ENCODE measurements around the gene CEP250.
A peak's percentile ranks its signal among the peaks of the same experiment; 100 is the strongest.
"Not testable (repeated sequence)": the region's sequence is repeated elsewhere in the genome, so short reads cannot be mapped to it uniquely, and the experiment has no call there.

CEP250 gene

DNA sequence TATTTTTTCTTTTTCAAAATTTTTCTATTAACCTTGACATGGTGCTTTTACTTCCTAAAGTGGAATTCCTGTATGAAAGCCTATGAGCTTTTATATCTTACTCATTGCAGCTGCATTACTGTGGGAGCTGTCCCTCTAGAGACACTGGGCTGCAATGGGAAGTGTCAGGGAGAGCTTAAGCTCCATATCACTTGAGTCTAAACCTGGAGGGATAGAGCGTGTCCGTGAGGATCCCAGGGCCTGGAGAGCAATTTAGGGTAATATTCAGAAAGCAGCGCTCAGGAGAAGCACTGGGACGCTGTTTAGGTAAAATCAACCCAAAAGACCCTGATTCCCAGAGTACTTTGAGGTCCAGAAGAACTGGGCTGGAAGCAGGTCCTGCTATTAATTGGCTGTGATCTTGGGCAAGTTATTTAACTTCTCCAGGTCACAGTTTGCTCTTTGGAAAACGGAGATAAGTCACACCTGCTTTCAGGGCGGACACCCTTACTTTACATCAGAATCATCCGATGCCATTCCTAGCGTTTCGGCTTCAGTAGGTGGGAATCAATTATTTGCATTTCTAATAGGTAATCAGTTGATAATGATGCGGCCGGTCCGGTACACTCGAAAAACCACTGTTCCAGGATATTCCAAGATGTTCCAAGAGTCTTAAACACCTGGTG is 85.9 kb downstream of the CEP250 start:
- H3K27ac ChIP-seq (ENCODE audit: low read depth, low read length) = no peak overlapping the region

DNA sequence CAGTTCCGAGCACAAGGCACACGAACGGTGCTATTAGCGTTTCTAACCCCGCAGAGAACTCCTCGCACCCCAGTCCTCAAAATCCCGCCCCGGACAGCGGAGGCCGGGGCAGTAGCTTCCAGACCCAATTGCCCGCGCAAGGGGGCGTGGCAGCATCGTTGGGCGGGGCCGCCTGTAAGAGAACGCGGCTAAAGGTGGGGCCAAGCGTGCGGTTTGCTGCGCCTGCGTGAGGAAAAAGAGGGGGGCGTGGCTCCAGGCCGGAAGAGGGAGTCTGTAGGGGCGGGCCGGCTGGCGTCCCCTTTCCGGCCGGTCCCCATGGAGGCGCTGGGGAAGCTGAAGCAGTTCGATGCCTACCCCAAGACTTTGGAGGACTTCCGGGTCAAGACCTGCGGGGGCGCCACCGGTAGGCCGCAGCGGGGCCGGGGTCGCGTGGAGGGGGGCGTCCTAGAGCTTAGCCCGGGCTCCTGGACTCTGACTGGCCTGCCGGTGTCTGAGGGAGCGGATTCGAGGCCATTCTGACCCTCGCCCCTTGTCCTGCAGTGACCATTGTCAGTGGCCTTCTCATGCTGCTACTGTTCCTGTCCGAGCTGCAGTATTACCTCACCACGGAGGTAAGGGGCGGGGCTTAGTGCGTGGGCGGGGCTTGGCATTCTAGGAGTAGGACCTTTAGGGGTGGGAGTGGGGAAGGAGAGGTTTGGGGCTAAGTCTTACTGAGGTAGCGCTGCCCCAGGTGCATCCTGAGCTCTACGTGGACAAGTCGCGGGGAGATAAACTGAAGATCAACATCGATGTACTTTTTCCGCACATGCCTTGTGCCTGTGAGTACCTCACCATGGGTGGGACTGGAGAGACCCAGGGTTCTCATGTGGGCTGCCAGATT is 86.6 kb downstream of the CEP250 start, which contains the start of gene ERGIC3:
ERGIC3 (plus strand) TSS at position 296 of the 880 bp plus-strand sequence; CDS start at position 316, 20 bp downstream.
- Histone ChIP-seq H3K27ac (ENCODE audit: low read depth, low read length) (peak within 1 kb of the TSS; percentile 58), H3K9ac (ENCODE audit: low read length in 5 of 5) (peak within 1 kb of the TSS in 4 of 5 donors; percentile 69 to 88 (median 74)), H3K27me3 (ENCODE audit: control insufficient read depth in 5 of 5, insufficient read depth in 4 of 5, low read length in 5 of 5) (no peaks in the 10 kb centered on the region)

More for the DNA sequence above, 85.9 kb downstream of the CEP250 start:
- H3K9ac ChIP-seq (ENCODE audit: low read length in 5 of 5) = peak overlapping the region in 4 of 5 donors; percentile 6 to 74 (median 41)
- peaks cover 0 to 17% (median 15%) of the 10 kb centered on the region in 5 donors for H3K4me1 ChIP-seq (ENCODE audit: control insufficient read depth in 5 of 5, insufficient read depth in 5 of 5, low read length in 5 of 5)
- peak overlapping the region; percentile 72 to 95 (median 92) for H3K4me3 ChIP-seq (ENCODE audit: low read depth in 1 of 5, low read length in 5 of 5)
- H3K27me3 ChIP-seq (ENCODE audit: control insufficient read depth in 5 of 5, insufficient read depth in 4 of 5, low read length in 5 of 5) = no peaks in the 10 kb centered on the region
- no peaks in the 10 kb centered on the region for H3K9me3 ChIP-seq (ENCODE audit: control insufficient read depth in 5 of 5, low read length in 5 of 5)
- H3K36me3 ChIP-seq (ENCODE audit: control insufficient read depth in 5 of 5, insufficient read depth in 5 of 5, low read length in 5 of 5) = peaks cover 2 to 18% (median 3%) of the 10 kb centered on the region in 5 donors

DNA sequence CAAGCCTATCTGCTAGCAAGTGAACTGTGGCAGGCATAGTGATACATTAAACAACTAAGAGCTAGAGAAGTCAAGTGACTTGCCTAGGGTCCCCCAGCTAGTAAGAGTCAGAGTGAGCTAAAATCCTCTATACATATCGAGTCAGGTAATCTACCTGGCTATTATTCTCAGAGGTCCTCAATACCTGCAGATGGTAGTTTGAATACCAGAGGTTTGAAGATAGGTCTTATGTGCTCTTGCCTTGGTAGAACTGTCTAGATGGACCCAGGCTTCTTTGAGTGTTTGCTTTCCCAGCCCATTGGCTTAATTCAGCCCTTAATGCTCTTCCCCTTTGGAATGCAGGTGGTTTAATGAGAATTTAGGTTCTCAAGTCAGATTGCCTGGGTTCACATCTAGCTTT is 87.6 kb downstream of the CEP250 start:
- H3K9ac ChIP-seq (ENCODE audit: low read length in 5 of 5) = no peak overlapping the region
- no peak overlapping the region for H3K27ac ChIP-seq (ENCODE audit: low read depth, low read length)
- H3K9me3 ChIP-seq (ENCODE audit: control insufficient read depth in 5 of 5, low read length in 5 of 5) = no peaks in the 10 kb centered on the region
- H3K4me1 ChIP-seq (ENCODE audit: control insufficient read depth in 5 of 5, insufficient read depth in 5 of 5, low read length in 5 of 5) = peaks cover 0 to 17% (median 15%) of the 10 kb centered on the region in 5 donors
- H3K4me3 ChIP-seq (ENCODE audit: low read depth in 1 of 5, low read length in 5 of 5) = peak overlapping the region in 1 of 5 donors; percentile 95
- H3K36me3 ChIP-seq (ENCODE audit: control insufficient read depth in 5 of 5, insufficient read depth in 5 of 5, low read length in 5 of 5) = peaks cover 13 to 35% (median 14%) of the 10 kb centered on the region in 5 donors
- H3K27me3 ChIP-seq (ENCODE audit: control insufficient read depth in 5 of 5, insufficient read depth in 4 of 5, low read length in 5 of 5) = no peaks in the 10 kb centered on the region

More for the DNA sequence above, 86.6 kb downstream of the CEP250 start, which contains the start of gene ERGIC3:
- Histone ChIP-seq H3K4me1 (ENCODE audit: control insufficient read depth in 5 of 5, insufficient read depth in 5 of 5, low read length in 5 of 5) (peaks cover 0 to 17% (median 15%) of the 10 kb centered on the region in 5 donors), H3K4me3 (ENCODE audit: low read depth in 1 of 5, low read length in 5 of 5) (peak within 1 kb of the TSS; percentile 86 to 95 (median 92)), H3K9me3 (ENCODE audit: control insufficient read depth in 5 of 5, low read length in 5 of 5) (no peaks in the 10 kb centered on the region), H3K36me3 (ENCODE audit: control insufficient read depth in 5 of 5, insufficient read depth in 5 of 5, low read length in 5 of 5) (peaks cover 5 to 26% (median 10%) of the 10 kb centered on the region in 5 donors)

DNA sequence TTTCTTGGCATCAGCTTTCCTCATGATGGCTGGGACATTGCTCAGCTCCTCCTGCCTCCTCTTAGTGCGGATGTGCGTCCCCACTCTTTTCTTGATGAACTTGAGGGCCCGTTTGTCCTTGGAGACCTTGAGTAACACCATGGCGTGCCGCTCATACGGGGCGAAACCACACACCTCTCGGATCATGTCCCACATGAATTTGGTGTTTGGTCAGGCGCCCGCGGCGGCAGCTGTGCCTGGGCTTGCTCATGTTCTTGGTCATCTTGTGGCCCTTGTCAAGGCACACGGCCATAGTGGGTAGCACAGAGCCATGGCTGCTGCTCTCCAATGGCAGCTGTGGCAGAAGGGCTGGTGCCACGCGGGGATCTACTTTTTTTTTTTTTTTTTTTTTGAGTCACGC is 89.0 kb downstream of the CEP250 start:
- no peak overlapping the region for H3K9ac ChIP-seq (ENCODE audit: low read length in 5 of 5)
- H3K27ac ChIP-seq (ENCODE audit: low read depth, low read length) = no peak overlapping the region
- H3K36me3 ChIP-seq (ENCODE audit: control insufficient read depth in 5 of 5, insufficient read depth in 5 of 5, low read length in 5 of 5) = peaks cover 17 to 49% (median 28%) of the 10 kb centered on the region in 5 donors
- no peaks in the 10 kb centered on the region for H3K27me3 ChIP-seq (ENCODE audit: control insufficient read depth in 5 of 5, insufficient read depth in 4 of 5, low read length in 5 of 5)
- H3K9me3 ChIP-seq (ENCODE audit: control insufficient read depth in 5 of 5, low read length in 5 of 5) = no peaks in the 10 kb centered on the region
- no peak overlapping the region for H3K4me3 ChIP-seq (ENCODE audit: low read depth in 1 of 5, low read length in 5 of 5)
- H3K4me1 ChIP-seq (ENCODE audit: control insufficient read depth in 5 of 5, insufficient read depth in 5 of 5, low read length in 5 of 5) = peaks cover 0 to 17% (median 15%) of the 10 kb centered on the region in 5 donors

DNA sequence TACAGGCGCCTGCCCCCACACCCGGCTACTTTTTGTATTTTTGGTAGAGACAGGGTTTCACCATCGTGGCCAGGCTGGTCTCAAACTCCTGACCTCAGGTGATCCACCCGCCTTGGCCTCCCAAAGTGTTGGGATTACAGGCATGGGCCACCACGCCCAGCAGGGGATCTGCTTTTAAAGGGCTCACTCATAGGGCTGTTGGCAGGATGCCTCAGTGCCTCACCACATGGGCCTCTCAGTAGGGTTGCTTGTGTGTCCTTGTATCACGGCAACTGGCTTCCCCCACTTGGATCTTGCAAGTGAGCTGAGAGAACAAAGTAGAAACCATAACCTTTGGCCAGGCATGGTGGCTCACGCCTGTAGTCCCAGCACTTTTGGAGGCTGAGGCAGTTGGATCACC is 89.5 kb downstream of the CEP250 start:
- not testable (repeated sequence) for H3K9ac ChIP-seq (ENCODE audit: low read length in 5 of 5); H3K27ac ChIP-seq (ENCODE audit: low read depth, low read length); H3K9me3 ChIP-seq (ENCODE audit: control insufficient read depth in 5 of 5, low read length in 5 of 5); H3K4me3 ChIP-seq (ENCODE audit: low read depth in 1 of 5, low read length in 5 of 5); H3K27me3 ChIP-seq (ENCODE audit: control insufficient read depth in 5 of 5, insufficient read depth in 4 of 5, low read length in 5 of 5)
- H3K4me1 ChIP-seq (ENCODE audit: control insufficient read depth in 5 of 5, insufficient read depth in 5 of 5, low read length in 5 of 5) = peaks cover 0 to 17% (median 15%) of the 10 kb centered on the region in 5 donors
- peaks cover 17 to 54% (median 29%) of the 10 kb centered on the region in 5 donors for H3K36me3 ChIP-seq (ENCODE audit: control insufficient read depth in 5 of 5, insufficient read depth in 5 of 5, low read length in 5 of 5)

DNA sequence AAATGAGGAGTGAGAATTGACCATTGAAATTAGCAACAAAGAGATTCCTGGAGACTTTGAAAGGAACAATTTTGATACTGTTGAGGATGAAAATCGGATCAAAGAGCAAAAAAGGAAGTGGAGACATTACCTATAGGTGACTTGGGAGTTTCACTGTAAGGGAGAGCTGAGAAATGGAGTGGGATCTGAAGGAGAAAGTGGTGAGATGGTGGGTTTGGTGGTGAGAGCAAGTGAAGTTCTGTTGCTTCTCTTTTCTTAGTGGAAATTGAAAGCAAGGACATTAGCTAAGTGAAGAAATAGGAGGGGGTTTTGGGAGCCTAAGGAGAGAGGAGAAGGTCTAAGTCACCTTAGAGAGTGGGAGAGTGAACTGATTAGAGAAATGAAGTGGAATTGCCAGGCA is 90.7 kb downstream of the CEP250 start:
- Histone ChIP-seq H3K9me3 (ENCODE audit: control insufficient read depth in 5 of 5, low read length in 5 of 5) (no peaks in the 10 kb centered on the region), H3K27ac (ENCODE audit: low read depth, low read length) (no peak overlapping the region), H3K9ac (ENCODE audit: low read length in 5 of 5) (no peak overlapping the region), H3K4me1 (ENCODE audit: control insufficient read depth in 5 of 5, insufficient read depth in 5 of 5, low read length in 5 of 5) (peaks cover 0 to 16% (median 14%) of the 10 kb centered on the region in 5 donors), H3K27me3 (ENCODE audit: control insufficient read depth in 5 of 5, insufficient read depth in 4 of 5, low read length in 5 of 5) (no peaks in the 10 kb centered on the region), H3K4me3 (ENCODE audit: low read depth in 1 of 5, low read length in 5 of 5) (no peak overlapping the region), H3K36me3 (ENCODE audit: control insufficient read depth in 5 of 5, insufficient read depth in 5 of 5, low read length in 5 of 5) (peaks cover 17 to 63% (median 37%) of the 10 kb centered on the region in 5 donors)

DNA sequence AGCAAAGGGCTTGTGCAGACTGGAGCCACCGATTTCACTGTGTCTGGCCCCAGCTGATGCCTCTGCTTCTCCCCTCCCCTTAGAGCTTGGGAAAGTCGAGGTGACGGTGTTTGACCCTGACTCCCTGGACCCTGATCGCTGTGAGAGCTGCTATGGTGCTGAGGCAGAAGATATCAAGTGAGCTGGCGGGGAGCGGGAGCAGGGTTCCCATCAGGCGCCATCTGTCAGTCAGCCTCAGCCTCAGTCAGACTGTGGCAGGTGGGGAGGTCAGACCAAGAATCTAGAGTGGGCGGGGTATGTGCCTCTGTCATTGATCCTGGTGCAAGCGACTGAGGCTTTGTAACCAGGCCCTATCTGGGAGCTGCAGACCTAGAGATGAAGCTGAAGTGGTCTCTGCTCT is 91.9 kb downstream of the CEP250 start:
- peaks cover 17 to 75% (median 49%) of the 10 kb centered on the region in 5 donors for H3K36me3 ChIP-seq (ENCODE audit: control insufficient read depth in 5 of 5, insufficient read depth in 5 of 5, low read length in 5 of 5)
- no peak overlapping the region for H3K4me3 ChIP-seq (ENCODE audit: low read depth in 1 of 5, low read length in 5 of 5)
- H3K27me3 ChIP-seq (ENCODE audit: control insufficient read depth in 5 of 5, insufficient read depth in 4 of 5, low read length in 5 of 5) = no peaks in the 10 kb centered on the region
- no peaks in the 10 kb centered on the region for H3K9me3 ChIP-seq (ENCODE audit: control insufficient read depth in 5 of 5, low read length in 5 of 5)
- peaks cover 0 to 6% (median 6%) of the 10 kb centered on the region in 5 donors for H3K4me1 ChIP-seq (ENCODE audit: control insufficient read depth in 5 of 5, insufficient read depth in 5 of 5, low read length in 5 of 5)
- H3K27ac ChIP-seq (ENCODE audit: low read depth, low read length) = no peak overlapping the region
- H3K9ac ChIP-seq (ENCODE audit: low read length in 5 of 5) = no peak overlapping the region

DNA sequence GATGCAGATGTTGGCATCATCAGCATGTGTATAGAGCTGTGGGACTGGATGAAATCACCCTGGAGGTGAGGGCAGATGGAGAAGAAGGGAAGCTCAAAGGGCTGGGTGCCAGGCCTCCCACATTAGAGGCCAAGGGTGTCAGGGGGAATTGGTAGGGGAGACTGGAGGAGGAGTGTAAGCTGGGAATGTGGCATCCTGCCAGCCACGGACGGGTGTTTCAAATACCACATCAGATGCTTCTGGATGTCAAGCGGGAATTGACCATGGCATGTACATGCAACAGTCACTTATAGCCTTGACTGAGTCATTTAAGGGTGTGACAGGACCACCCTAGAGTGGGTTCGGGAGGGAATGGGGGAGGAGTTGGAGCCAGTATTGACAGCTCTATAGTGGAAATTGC is 96.1 kb downstream of the CEP250 start:
- no peak overlapping the region for H3K4me3 ChIP-seq (ENCODE audit: low read depth in 1 of 5, low read length in 5 of 5)
- H3K27ac ChIP-seq (ENCODE audit: low read depth, low read length) = no peak overlapping the region
- peaks cover 3 to 88% (median 83%) of the 10 kb centered on the region in 5 donors for H3K36me3 ChIP-seq (ENCODE audit: control insufficient read depth in 5 of 5, insufficient read depth in 5 of 5, low read length in 5 of 5)
- H3K27me3 ChIP-seq (ENCODE audit: control insufficient read depth in 5 of 5, insufficient read depth in 4 of 5, low read length in 5 of 5) = no peaks in the 10 kb centered on the region
- H3K4me1 ChIP-seq (ENCODE audit: control insufficient read depth in 5 of 5, insufficient read depth in 5 of 5, low read length in 5 of 5) = no peaks in the 10 kb centered on the region
- no peaks in the 10 kb centered on the region for H3K9me3 ChIP-seq (ENCODE audit: control insufficient read depth in 5 of 5, low read length in 5 of 5)
- no peak overlapping the region for H3K9ac ChIP-seq (ENCODE audit: low read length in 5 of 5)

DNA sequence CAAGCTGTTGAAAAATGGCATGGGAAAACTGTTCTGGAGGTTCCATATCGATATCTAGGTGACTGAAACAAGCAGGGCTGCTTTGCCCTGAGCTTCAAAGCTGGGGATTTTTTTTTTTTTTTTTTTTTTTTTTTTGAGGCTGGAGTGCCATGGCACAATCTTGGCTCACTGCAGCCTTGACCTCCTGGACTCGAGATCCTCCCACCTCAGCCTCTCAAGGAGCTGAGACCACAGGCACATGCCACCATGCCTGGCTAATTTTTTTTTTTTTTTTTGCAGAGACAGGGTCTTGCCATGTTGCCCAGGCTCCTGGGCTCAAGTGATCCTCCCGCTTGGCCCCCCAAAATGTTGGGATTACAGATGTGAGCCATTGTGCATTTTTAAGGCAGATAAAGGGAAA is 97.5 kb downstream of the CEP250 start:
- no peaks in the 10 kb centered on the region for H3K27me3 ChIP-seq (ENCODE audit: control insufficient read depth in 5 of 5, insufficient read depth in 4 of 5, low read length in 5 of 5)
- no peak overlapping the region for H3K27ac ChIP-seq (ENCODE audit: low read depth, low read length)
- no peaks in the 10 kb centered on the region for H3K9me3 ChIP-seq (ENCODE audit: control insufficient read depth in 5 of 5, low read length in 5 of 5)
- H3K4me1 ChIP-seq (ENCODE audit: control insufficient read depth in 5 of 5, insufficient read depth in 5 of 5, low read length in 5 of 5) = no peaks in the 10 kb centered on the region
- H3K9ac ChIP-seq (ENCODE audit: low read length in 5 of 5) = no peak overlapping the region
- H3K36me3 ChIP-seq (ENCODE audit: control insufficient read depth in 5 of 5, insufficient read depth in 5 of 5, low read length in 5 of 5) = peaks cover 3 to 89% (median 87%) of the 10 kb centered on the region in 5 donors
- H3K4me3 ChIP-seq (ENCODE audit: low read depth in 1 of 5, low read length in 5 of 5) = no peak overlapping the region

DNA sequence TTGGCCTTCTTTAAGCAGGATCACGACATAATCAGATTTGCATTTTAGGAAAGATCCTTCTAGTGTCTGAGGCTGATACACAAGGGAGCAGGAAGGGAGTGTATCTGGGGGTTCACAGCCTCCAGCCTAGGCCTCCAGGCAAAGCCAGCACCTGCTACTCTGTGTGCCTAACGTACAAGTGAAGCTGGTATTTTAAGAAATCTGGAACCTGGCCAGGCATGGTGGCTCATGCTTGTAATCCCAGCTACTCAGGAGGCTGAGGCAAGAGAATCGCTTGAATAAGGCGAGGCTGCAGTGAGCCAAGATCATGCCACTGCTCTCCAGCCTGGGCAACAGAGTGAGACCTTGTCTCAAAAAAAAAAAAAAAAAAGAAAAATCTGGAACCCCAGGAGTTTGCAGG is 100.1 kb downstream of the CEP250 start:
- H3K27ac ChIP-seq (ENCODE audit: low read depth, low read length); H3K9ac ChIP-seq (ENCODE audit: low read length in 5 of 5); H3K9me3 ChIP-seq (ENCODE audit: control insufficient read depth in 5 of 5, low read length in 5 of 5); H3K27me3 ChIP-seq (ENCODE audit: control insufficient read depth in 5 of 5, insufficient read depth in 4 of 5, low read length in 5 of 5); H3K4me1 ChIP-seq (ENCODE audit: control insufficient read depth in 5 of 5, insufficient read depth in 5 of 5, low read length in 5 of 5); H3K4me3 ChIP-seq (ENCODE audit: low read depth in 1 of 5, low read length in 5 of 5): not testable (repeated sequence)
- H3K36me3 ChIP-seq (ENCODE audit: control insufficient read depth in 5 of 5, insufficient read depth in 5 of 5, low read length in 5 of 5) = peaks cover 0 to 79% (median 71%) of the 10 kb centered on the region in 5 donors

Data from subcutaneous abdominal adipose tissue (tissue), 5 donors.